ENCODE results near the gene SMPD3. TPM values are rescaled to one million over a fixed set of nuclear protein-coding genes. Genes with fewer than 3 reads are reported as not detected.
A peak's percentile ranks its signal among the peaks of the same experiment; 100 is the strongest.

Gene SMPD3
- total and polyA plus RNA-seq, 2 of the 4 experiments (the other 2 are of a cell fraction), result not detected

DNA sequence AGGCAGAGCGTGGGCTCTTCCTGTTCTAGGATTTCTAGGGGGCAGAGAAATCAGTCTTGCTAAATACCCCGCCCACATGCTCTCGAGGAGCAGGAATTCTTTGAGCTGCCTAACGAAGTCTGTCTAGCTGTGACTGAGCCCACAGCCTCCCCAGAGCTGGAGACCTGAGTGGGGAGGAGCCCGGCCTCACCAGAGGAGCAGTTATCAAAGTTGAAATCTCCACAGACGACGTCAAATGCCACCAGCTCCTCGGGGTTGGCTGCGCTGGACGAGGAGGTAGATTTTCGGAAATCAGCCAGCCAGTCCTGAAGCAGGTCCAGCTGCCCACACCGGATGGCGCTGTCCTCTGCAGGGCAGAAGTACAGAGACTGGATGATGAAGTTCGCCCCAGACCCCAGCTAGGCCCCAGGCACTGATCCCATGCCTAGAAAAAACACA lies 83.7 kb downstream of the SMPD3 start:
- H3K27ac ChIP-seq (ENCODE audit: insufficient read depth, low read length), result no peak overlapping the region
- H2BK20ac ChIP-seq (ENCODE audit: low read depth, low read length), result no peak overlapping the region
- H3K9ac ChIP-seq (ENCODE audit: low read depth, low read length), result no peak overlapping the region
- POLR2A ChIA-PET (ENCODE audit: unreplicated experiment), result no interaction called here
- no peak overlapping the region for H2AK5ac ChIP-seq (ENCODE audit: low read depth, low read length)
- no peak overlapping the region for H3K14ac ChIP-seq (replicated peaks; ENCODE audit: low read depth, low read length)
- H3K4me3 ChIP-seq (ENCODE audit: insufficient read depth, low read depth, low read length), result no peak overlapping the region
- H4K20me1 ChIP-seq (ENCODE audit: insufficient read depth, low read length), result no peaks in the 10 kb centered on the region
- no peak overlapping the region for H4K5ac ChIP-seq (ENCODE audit: low read depth, low read length)
- no peak overlapping the region for H3K4me2 ChIP-seq (ENCODE audit: low read depth, low read length)
- DNase-seq, result peak; percentile 27
- H4K91ac ChIP-seq (ENCODE audit: insufficient read depth, low read depth, low read length), result no peak overlapping the region
- no peaks in the 10 kb centered on the region for H3K9me3 ChIP-seq (ENCODE audit: control insufficient read depth, insufficient read depth, low read length)
- H3K23ac ChIP-seq (ENCODE audit: low read depth, low read length), result no peak overlapping the region
- no TSS peak for BruUV-seq (replicated peaks)
- intact Hi-C loops (cut with micrococcal nuclease) (no loop called here), dilution Hi-C loops (cut with HindIII; ENCODE audit: low sequenced_read_pairs, unreplicated experiment) (no loop called here), in situ Hi-C loops (cut with MboI; ENCODE audit: low sequenced_read_pairs) (no loop called here)
- H3K4ac ChIP-seq (ENCODE audit: low read depth, low read length), result no peak overlapping the region
- ATAC-seq (ENCODE audit: low read depth), result peak; percentile 49
- WGBS, 2 experiments (ENCODE audit: extremely low coverage in 2 of 2, insufficient read length in 1 of 2), result 64% methylated on average over 7 of the region's 14 CpGs; no CpG with 5 or more reads in 1 of the 2 experiments
- peaks cover 13% of the 10 kb centered on the region for H3K27me3 ChIP-seq (ENCODE audit: control insufficient read depth, insufficient read depth, low read length)
- no peaks in the 10 kb centered on the region for H3K4me1 ChIP-seq (ENCODE audit: control insufficient read depth, insufficient read depth, low read length)
- no peak overlapping the region for H2BK120ac ChIP-seq (ENCODE audit: low read depth, low read length)
- TF ChIP-seq CTCF (conservative IDR thresholded peaks at IDR 0.05; ENCODE audit: low read depth, low read length), result peak; percentile 25; the same call in 1 of the 2 replicates
- TF ChIP-seq USF2 (IDR thresholded peaks at IDR 0.05; ENCODE audit: low read depth, low read length), result no peak
- TF ChIP-seq RFX5 (IDR thresholded peaks at IDR 0.05; ENCODE audit: low read depth, low read length), result no peak
- no peak overlapping the region for H2BK15ac ChIP-seq (ENCODE audit: low read depth, low read length)
- H2AK9ac ChIP-seq (replicated peaks; ENCODE audit: low read depth, low read length, poor library complexity), result no peak overlapping the region
- H4K8ac ChIP-seq (ENCODE audit: low read depth in 2 of 2, low read length in 2 of 2), result no peak overlapping the region
- no peak overlapping the region for H2AFZ ChIP-seq (replicated peaks; ENCODE audit: low read length, poor library complexity)
- no peaks in the 10 kb centered on the region for H3K79me1 ChIP-seq (ENCODE audit: low read depth in 1 of 2, low read length in 2 of 2)
- no peak overlapping the region for H3K56ac ChIP-seq (ENCODE audit: extremely low read depth, insufficient read depth, low read length)
- no peaks in the 10 kb centered on the region for H3K9me1 ChIP-seq (ENCODE audit: insufficient read depth, low read length)
- no peak overlapping the region for H3K18ac ChIP-seq (ENCODE audit: low read depth, low read length)
- CTCF ChIA-PET, result interaction anchor here (0.8 kb wide), 1 partner anchor 10 kb away, joined by 3 read pairs; no protein-coding TSS in a partner anchor
- no peaks in the 10 kb centered on the region for H3K36me3 ChIP-seq (ENCODE audit: control insufficient read depth, insufficient read depth, low read length)
- no peak overlapping the region for H2BK5ac ChIP-seq (ENCODE audit: low read depth, low read length, poor library complexity, severe bottlenecking)

Data from IMR-90 (cell line).